H9 (cell line): ENCODE measurements around the gene CSMD2. TPM values are rescaled to one million over a fixed set of nuclear protein-coding genes. Genes with fewer than 3 reads are reported as not detected.

ENCODE experiments used
- DNase-seq: peaks from one replicate; pipeline ENCODE4 v3.0.0-alpha.2; 2017
- H2AFZ ChIP-seq: one replicate; pipeline ENCODE4 v1.6.1; 2013; ENCODE audit warnings: mild to moderate bottlenecking, low read length, control low read depth, moderate library complexity
- H2AK5ac ChIP-seq: 2 replicates; pipeline ENCODE4 v1.6.1; 2013; ENCODE audit warnings: low read length, control low read depth, mixed read lengths; ENCODE audit not compliant: insufficient read length
- H2BK120ac ChIP-seq: one replicate; pipeline ENCODE4 v1.6.1; 2013; ENCODE audit warnings: low read depth, mild to moderate bottlenecking, low read length, control low read depth, inconsistent platforms; ENCODE audit not compliant: poor library complexity, severe bottlenecking
- H2BK12ac ChIP-seq: 2 replicates; pipeline ENCODE4 v1.6.1; 2013; ENCODE audit warnings: low read length, control low read depth, mixed read lengths, low read depth; ENCODE audit not compliant: insufficient read length
- H2BK15ac ChIP-seq: 2 replicates; pipeline ENCODE4 v1.6.1; 2013; ENCODE audit warnings: low read depth, low read length, control low read depth
- H2BK20ac ChIP-seq: one replicate; pipeline ENCODE4 v1.6.1; 2013; ENCODE audit warnings: low read depth, mild to moderate bottlenecking, low read length, control low read depth, inconsistent platforms; ENCODE audit not compliant: poor library complexity, severe bottlenecking
- H2BK5ac ChIP-seq: 2 replicates; pipeline ENCODE4 v1.6.1; 2013; ENCODE audit warnings: low read length, control low read depth, mixed read lengths; ENCODE audit not compliant: insufficient read length
- H3K14ac ChIP-seq: 2 replicates; pipeline ENCODE4 v1.6.1; 2013; ENCODE audit warnings: low read length, control low read depth; ENCODE audit not compliant: insufficient read depth
- H3K18ac ChIP-seq: 2 replicates; pipeline ENCODE4 v1.6.1; 2013; ENCODE audit warnings: low read depth, mild to moderate bottlenecking, mixed read lengths, low read length, control low read depth; ENCODE audit not compliant: insufficient read length
- H3K23ac ChIP-seq: 2 replicates; pipeline ENCODE4 v1.6.1; 2013; ENCODE audit warnings: low read length, control low read depth, mixed read lengths, low read depth; ENCODE audit not compliant: insufficient read length
- H3K23me2 ChIP-seq: 2 replicates; pipeline ENCODE4 v1.6.1; 2013; ENCODE audit warnings: low read depth, mild to moderate bottlenecking, mixed read lengths, low read length, control low read depth; ENCODE audit not compliant: insufficient read length, poor library complexity, severe bottlenecking
- H3K27ac ChIP-seq: 2 replicates; pipeline ENCODE4 v1.5.1; 2013; ENCODE audit warnings: low read length, control low read depth, mixed read lengths, low read depth; ENCODE audit not compliant: insufficient read length
- H3K27me3 ChIP-seq: 2 replicates; pipeline ENCODE4 v1.6.1; 2013; ENCODE audit warnings: low read length, control low read depth, inconsistent platforms; ENCODE audit not compliant: insufficient read depth
- H3K4ac ChIP-seq: 2 replicates; pipeline ENCODE4 v1.6.1; 2013; ENCODE audit warnings: low read depth, mild to moderate bottlenecking, control low read depth, inconsistent platforms, low read length, moderate library complexity
- H3K4me1 ChIP-seq: 2 replicates; pipeline ENCODE4 v1.6.1; 2013; ENCODE audit warnings: low read length, control low read depth, inconsistent platforms; ENCODE audit not compliant: insufficient read depth
- H3K4me2 ChIP-seq: 2 replicates; pipeline ENCODE4 v1.6.1; 2013; ENCODE audit warnings: low read length, control low read depth, mixed read lengths; ENCODE audit not compliant: insufficient read length, insufficient read depth
- H3K56ac ChIP-seq: 2 replicates; pipeline ENCODE4 v1.6.1; 2013; ENCODE audit warnings: low read depth, mild to moderate bottlenecking, mixed read lengths, low read length, control low read depth; ENCODE audit not compliant: insufficient read length
- H3K79me1 ChIP-seq: 2 replicates; pipeline ENCODE4 v1.6.1; 2013; ENCODE audit warnings: low read depth, mild to moderate bottlenecking, moderate library complexity, low read length, control low read depth, inconsistent platforms; ENCODE audit not compliant: insufficient read depth, poor library complexity, severe bottlenecking
- H3K79me2 ChIP-seq: 2 replicates; pipeline ENCODE4 v1.6.1; 2013; ENCODE audit warnings: low read length, control low read depth, inconsistent platforms; ENCODE audit not compliant: insufficient read depth
- H3K9ac ChIP-seq: 2 replicates; pipeline ENCODE4 v1.6.1; 2013; ENCODE audit warnings: low read length, control low read depth, mixed read lengths; ENCODE audit not compliant: insufficient read length; ENCODE audit errors: extremely low read depth
- H3K9me3 ChIP-seq: one replicate; pipeline ENCODE4 v1.6.1; 2013; ENCODE audit warnings: low read depth, low read length, inconsistent platforms; ENCODE audit not compliant: control insufficient read depth
- H3T11ph ChIP-seq: one replicate; pipeline ENCODE4 v1.6.1; 2013; ENCODE audit warnings: mild to moderate bottlenecking, low read length, control low read depth, inconsistent platforms
- H4K20me1 ChIP-seq: one replicate; pipeline ENCODE4 v1.6.1; 2013; ENCODE audit not compliant: control insufficient read depth, insufficient read length, insufficient read depth
- H4K5ac ChIP-seq: 2 replicates; pipeline ENCODE4 v1.6.1; 2013; ENCODE audit warnings: low read depth, mild to moderate bottlenecking, mixed read lengths, low read length, control low read depth; ENCODE audit not compliant: insufficient read length
- H4K8ac ChIP-seq: replicated peaks from 2 replicates; pipeline ENCODE4 v1.6.1; 2013; ENCODE audit warnings: low read length, control low read depth, mixed read lengths, low read depth; ENCODE audit not compliant: insufficient read length
- H4K91ac ChIP-seq: 2 replicates; pipeline ENCODE4 v1.6.1; 2013; ENCODE audit warnings: low read depth, mild to moderate bottlenecking, moderate library complexity, mixed read lengths, low read length, control low read depth; ENCODE audit not compliant: insufficient read length
- H3K27ac Mint-ChIP-seq, 3 experiments: 2 replicates in 2 of 3; 3 replicates in 1 of 3; pipeline ENCODE4 v1.8.0; 2020 to 2021; ENCODE audit warnings: mixed read lengths in 3 of 3, mild to moderate bottlenecking in 1 of 3, moderate library complexity in 1 of 3
- H3K27me3 Mint-ChIP-seq: 2 replicates; pipeline ENCODE4 v1.8.0; 2021; ENCODE audit warnings: low read depth, mild to moderate bottlenecking, moderate library complexity, mixed read lengths
- H3K36me3 Mint-ChIP-seq, 3 experiments: 2 replicates in 2 of 3; 3 replicates in 1 of 3; pipeline ENCODE4 v1.8.0; 2020 to 2021; ENCODE audit warnings: low read depth in 3 of 3, mixed read lengths in 3 of 3; ENCODE audit not compliant: insufficient read depth in 1 of 3
- H3K4me1 Mint-ChIP-seq, 2 experiments: 2 replicates each; pipeline ENCODE4 v1.8.0; 2020; ENCODE audit warnings: mixed read lengths in 2 of 2
- H3K4me3 Mint-ChIP-seq, 2 experiments: 2 replicates in 1 of 2; 3 replicates in 1 of 2; pipeline ENCODE4 v1.8.0; 2020 to 2021; ENCODE audit warnings: mild to moderate bottlenecking in 2 of 2, mixed read lengths in 2 of 2, moderate library complexity in 1 of 2
- H3K9me3 Mint-ChIP-seq, 2 experiments: 2 replicates in 1 of 2; 3 replicates in 1 of 2; pipeline ENCODE4 v1.8.0; 2020; ENCODE audit warnings: mild to moderate bottlenecking in 2 of 2, mixed read lengths in 2 of 2, moderate library complexity in 1 of 2
- WGBS: extraction: QIAGEN DNeasy Blood & Tissue Kit; methylation state at CpG from one replicate; pipeline ENCODE4 v1.1.7; 2013; ENCODE audit warnings: missing lambda C conversion rate, low lambda C conversion rate, mixed read lengths; ENCODE audit not compliant: insufficient read length; ENCODE audit errors: extremely low coverage; 5-methylcytosine and 5-hydroxymethylcytosine counted together
- total RNA-seq: library from RNA; stranded (reverse); gene quantifications from 2 replicates; pipeline ENCODE4 v1.2.1, GENCODE V29; 2021
- TF ChIP-seq, protein P1 (sequence below): fragments of 200-600 bp; sonication (generic); conservative IDR thresholded peaks from 3 replicates; pipeline ENCODE4 v1.8.0; 2021; ENCODE audit warnings: antibody characterized with exemption, mild to moderate bottlenecking

CSMD2 gene
- total RNA-seq, 1 experiment from 2014 or later, result 6.4 TPM

DNA sequence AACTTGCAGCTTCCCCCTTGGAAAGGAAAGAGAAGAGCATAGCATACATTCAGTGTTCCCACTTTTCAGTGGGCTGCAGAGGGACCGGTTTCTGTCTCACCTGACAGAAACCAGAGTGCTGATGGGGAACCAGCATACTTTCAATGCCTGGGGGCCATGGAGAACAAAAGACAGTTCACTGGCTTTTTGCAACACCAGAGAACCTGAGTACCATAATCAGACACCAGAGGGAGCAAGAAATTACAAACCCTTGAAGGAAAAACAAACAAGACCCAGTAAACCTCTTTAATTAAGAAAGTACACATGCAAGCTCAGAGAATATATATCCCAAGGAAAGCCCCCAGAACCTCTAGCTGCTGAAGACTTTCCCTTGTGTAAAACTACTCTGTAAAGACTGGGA, 51.1 kb downstream of the CSMD2 start:
- no peak overlapping the region for H2BK20ac ChIP-seq
- no peak overlapping the region for H2AFZ ChIP-seq
- H3K56ac ChIP-seq, result no peak overlapping the region
- H2BK120ac ChIP-seq, result no peak overlapping the region
- H3K23me2 ChIP-seq, result no peaks in the 10 kb centered on the region
- H3K27ac Mint-ChIP-seq, result peak overlapping the region in 2 of 3 experiments; percentile 53 to 56; a peak in 3 of 7 replicates
- no peak overlapping the region for H3K27ac ChIP-seq
- no peaks in the 10 kb centered on the region; the same call in 1 of the 2 replicates for H3K4me1 ChIP-seq
- peaks cover 22 to 25% of the 10 kb centered on the region in 2 experiments; a peak in 4 of 5 replicates for H3K9me3 Mint-ChIP-seq
- no peak overlapping the region for H2BK12ac ChIP-seq
- no peak overlapping the region for H4K91ac ChIP-seq
- H2AK5ac ChIP-seq, result no peak overlapping the region
- H3K4me2 ChIP-seq, result no peak overlapping the region
- no peak overlapping the region for H4K5ac ChIP-seq
- H2BK15ac ChIP-seq, result no peak overlapping the region
- WGBS, result no CpG with 5 or more reads among the region's 1 CpG
- no peak overlapping the region for H3K4ac ChIP-seq
- H3K79me2 ChIP-seq, result peaks cover 2% of the 10 kb centered on the region; the same call in 1 of the 2 replicates
- H3K27me3 ChIP-seq, result no peaks in the 10 kb centered on the region
- no peak overlapping the region for H4K8ac ChIP-seq
- peaks cover 18 to 21% of the 10 kb centered on the region in 2 experiments for H3K4me1 Mint-ChIP-seq
- no peaks in the 10 kb centered on the region for H4K20me1 ChIP-seq
- no peak overlapping the region for H3K23ac ChIP-seq
- no peak overlapping the region for H3K4me3 Mint-ChIP-seq
- H3K79me1 ChIP-seq, result no peaks in the 10 kb centered on the region
- H3K9ac ChIP-seq, result no peak overlapping the region
- DNase-seq, result peak; percentile 61
- no peak overlapping the region for H2BK5ac ChIP-seq
- H3K36me3 Mint-ChIP-seq, result peaks cover 1 to 27% (median 15%) of the 10 kb centered on the region in 3 experiments; a peak in 5 of 7 replicates
- H3K27me3 Mint-ChIP-seq, result no peaks in the 10 kb centered on the region
- H3T11ph ChIP-seq, result no peak overlapping the region
- H3K18ac ChIP-seq, result no peak overlapping the region
- H3K9me3 ChIP-seq, result no peaks in the 10 kb centered on the region
- no peak overlapping the region for H3K14ac ChIP-seq
- TF ChIP-seq, protein P1, sequence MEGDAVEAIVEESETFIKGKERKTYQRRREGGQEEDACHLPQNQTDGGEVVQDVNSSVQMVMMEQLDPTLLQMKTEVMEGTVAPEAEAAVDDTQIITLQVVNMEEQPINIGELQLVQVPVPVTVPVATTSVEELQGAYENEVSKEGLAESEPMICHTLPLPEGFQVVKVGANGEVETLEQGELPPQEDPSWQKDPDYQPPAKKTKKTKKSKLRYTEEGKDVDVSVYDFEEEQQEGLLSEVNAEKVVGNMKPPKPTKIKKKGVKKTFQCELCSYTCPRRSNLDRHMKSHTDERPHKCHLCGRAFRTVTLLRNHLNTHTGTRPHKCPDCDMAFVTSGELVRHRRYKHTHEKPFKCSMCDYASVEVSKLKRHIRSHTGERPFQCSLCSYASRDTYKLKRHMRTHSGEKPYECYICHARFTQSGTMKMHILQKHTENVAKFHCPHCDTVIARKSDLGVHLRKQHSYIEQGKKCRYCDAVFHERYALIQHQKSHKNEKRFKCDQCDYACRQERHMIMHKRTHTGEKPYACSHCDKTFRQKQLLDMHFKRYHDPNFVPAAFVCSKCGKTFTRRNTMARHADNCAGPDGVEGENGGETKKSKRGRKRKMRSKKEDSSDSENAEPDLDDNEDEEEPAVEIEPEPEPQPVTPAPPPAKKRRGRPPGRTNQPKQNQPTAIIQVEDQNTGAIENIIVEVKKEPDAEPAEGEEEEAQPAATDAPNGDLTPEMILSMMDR, result peak; percentile 63; the same call in 2 of the 3 replicates
